HG02938 (cell line): ENCODE results near the gene PRRX1.

Experiments
- ATAC-seq: cut with Tn5 transposase; IDR thresholded peaks from one replicate; pipeline ENCODE4 v1.9.1; 2021; ENCODE audit warnings: mild to moderate bottlenecking, moderate library complexity; ENCODE audit not compliant: unreplicated experiment

The PRRX1 gene

DNA sequence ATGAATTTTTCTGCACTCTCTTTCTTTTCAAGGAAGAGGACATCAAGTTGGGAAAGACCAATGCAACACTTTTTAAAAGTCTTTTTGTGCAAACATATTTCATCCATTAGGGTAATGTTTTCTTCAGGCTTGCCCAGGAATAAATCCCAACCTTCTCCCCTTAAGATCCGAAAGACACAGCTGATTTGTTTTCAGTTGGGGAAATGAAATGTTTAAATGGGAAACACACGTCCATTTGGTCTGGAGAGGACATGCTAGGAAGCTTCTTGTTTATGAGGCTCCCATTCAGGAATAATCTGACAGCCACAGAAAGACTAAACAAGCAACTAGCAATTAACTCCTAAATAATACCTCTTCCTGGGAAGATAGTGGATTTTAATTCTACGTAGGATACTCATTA lies 91.9 kb downstream of the PRRX1 start:
- no peak for ATAC-seq

GRCh38 chr1:170758992-170759391 lies 95.1 kb downstream of the PRRX1 start:
- no peak for ATAC-seq

GRCh38 chr1:170765279-170765678 lies 101.3 kb downstream of the PRRX1 start:
- ATAC-seq: no peak

GRCh38 chr1:170765712-170766330 lies 101.9 kb downstream of the PRRX1 start:
- no peak for ATAC-seq

DNA sequence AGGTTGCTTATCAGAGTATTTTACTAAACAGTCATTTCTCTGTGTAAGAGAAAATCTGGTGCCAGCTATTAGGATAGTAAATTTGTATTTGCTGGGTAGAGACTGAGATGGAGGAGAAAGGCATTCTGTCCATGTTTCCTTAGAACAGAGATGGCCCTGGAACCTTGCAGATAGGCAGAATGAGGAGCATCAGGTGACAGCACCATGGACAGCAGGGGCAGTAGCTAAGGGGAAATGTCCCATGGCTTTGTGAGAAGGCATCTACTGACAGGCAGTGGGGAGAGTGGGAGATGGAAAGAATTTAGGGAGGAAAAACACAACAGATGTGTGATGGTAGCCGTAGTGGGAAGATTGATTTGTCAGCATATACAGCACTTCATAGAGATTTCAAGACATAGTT lies 105.0 kb downstream of the PRRX1 start:
- no peak for ATAC-seq

DNA sequence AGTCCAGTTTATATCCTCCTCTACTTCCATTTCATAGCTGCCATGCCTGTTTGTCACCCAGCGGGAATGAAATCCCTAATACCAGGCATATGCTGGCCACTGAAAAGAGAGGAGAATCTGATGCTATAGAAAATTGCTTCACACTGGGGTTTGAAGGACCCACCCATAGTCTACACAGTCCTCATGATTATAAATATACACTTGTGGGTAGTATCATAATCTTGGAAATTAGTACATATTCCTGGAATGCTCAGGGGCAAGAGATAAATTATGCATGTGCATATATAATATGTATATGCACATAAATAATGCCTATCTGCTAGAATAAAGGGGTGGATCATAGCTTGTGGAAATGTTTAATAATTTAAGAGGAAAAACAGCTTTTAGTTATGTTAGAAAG lies 105.8 kb downstream of the PRRX1 start:
- ATAC-seq: no peak

- no peak for ATAC-seq
Measured at GRCh38 chr1:170770254-170770653, 106.3 kb downstream of the PRRX1 start.

- ATAC-seq: no peak
Measured at GRCh38 chr1:170776252-170776651, 112.3 kb downstream of the PRRX1 start.

DNA sequence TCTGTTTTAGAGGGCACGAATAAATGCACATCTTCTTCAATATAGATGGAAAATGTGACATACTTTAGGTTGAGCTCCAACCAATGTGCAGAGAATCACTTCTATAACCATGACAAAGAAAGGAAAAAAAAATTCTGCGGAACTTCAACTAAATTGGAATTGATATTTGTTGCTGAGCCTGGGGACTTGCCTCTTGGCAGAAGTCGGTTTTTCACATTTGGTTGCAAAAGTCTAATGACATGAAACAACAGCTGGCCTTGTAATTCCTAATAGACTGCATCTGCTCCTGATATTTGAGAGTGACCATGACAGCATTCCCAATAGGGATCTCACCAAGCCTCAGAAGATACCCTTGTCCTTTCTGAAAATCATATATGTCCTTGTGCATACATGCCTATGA lies 112.8 kb downstream of the PRRX1 start:
- no peak for ATAC-seq
